DOHH2 (cell line): ENCODE data around the gene KCNIP1.

Experiments used
- EZH2phosphoT487 ChIP-seq: fragments of 200-600 bp; sonication (generic); IDR thresholded peaks from 2 replicates; pipeline ENCODE4 v1.6.1; 2017; ENCODE audit warnings: borderline replicate concordance, mild to moderate bottlenecking, antibody characterized with exemption, low read length, moderate library complexity, mixed read lengths
- TF ChIP-seq, protein P1 (sequence below): fragments of 200-600 bp; sonication (generic); IDR thresholded peaks from one replicate; pipeline ENCODE4 v1.5.1; 2014; ENCODE audit warnings: antibody characterized with exemption, mild to moderate bottlenecking, low read depth, low read length; ENCODE audit not compliant: poor library complexity, severe bottlenecking

DNA sequence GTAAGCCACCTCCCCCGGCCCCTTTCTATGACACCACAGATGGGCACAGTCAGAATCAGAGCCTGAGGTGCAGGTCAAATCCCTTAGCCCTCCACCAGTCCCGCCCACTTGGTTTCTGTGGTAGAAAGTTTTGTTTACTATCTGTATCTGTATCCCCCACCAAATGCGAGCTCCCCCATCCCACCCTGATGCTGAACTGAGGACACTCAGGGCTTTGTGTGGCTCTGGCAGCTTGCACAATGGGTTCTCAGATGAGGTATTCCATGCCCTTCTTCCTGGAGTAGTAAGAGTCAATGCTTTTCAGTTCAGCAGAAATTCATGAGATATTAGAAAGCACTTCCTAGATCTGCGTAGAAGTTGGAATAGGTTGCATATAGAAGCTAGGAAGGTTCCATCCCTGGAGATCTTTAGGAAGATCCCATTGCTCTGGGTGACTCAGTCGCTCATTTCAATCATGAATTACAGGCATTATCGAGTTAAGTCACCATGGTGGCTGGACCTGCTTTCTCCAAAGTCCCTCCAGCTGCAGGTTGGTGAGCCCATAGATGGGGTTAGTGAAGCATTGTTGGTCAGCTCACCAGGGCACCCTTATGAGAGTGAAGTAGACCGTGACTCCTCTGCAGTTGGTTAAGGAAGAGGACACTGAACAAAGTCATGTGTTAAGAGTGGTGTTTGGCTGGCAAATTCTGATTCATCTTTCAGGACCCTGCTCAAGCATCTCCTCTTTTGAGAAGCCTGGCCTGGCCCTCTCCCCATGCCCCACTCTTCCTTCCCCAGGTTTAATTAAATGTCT is 10.6 kb upstream of the KCNIP1 start:
- TF ChIP-seq, protein P1, sequence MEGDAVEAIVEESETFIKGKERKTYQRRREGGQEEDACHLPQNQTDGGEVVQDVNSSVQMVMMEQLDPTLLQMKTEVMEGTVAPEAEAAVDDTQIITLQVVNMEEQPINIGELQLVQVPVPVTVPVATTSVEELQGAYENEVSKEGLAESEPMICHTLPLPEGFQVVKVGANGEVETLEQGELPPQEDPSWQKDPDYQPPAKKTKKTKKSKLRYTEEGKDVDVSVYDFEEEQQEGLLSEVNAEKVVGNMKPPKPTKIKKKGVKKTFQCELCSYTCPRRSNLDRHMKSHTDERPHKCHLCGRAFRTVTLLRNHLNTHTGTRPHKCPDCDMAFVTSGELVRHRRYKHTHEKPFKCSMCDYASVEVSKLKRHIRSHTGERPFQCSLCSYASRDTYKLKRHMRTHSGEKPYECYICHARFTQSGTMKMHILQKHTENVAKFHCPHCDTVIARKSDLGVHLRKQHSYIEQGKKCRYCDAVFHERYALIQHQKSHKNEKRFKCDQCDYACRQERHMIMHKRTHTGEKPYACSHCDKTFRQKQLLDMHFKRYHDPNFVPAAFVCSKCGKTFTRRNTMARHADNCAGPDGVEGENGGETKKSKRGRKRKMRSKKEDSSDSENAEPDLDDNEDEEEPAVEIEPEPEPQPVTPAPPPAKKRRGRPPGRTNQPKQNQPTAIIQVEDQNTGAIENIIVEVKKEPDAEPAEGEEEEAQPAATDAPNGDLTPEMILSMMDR, result no peak
- no peak for TF ChIP-seq EZH2phosphoT487
